Activated naive CD8-positive, alpha-beta T cell treated with anti-CD3 and anti-CD28 coated beads, Interleukin-2, amount 10 ng/mL, durations not matched to agents 7 days and 5 days (primary cell): ENCODE results near the gene CDC25B. TPM values are rescaled to one million over a fixed set of nuclear protein-coding genes. Genes with fewer than 3 reads are reported as not detected.

Experiments used
- ATAC-seq: fragments of 150-1000 bp; cut with Tn5 transposase; one replicate; pipeline ENCODE4 v1.10.0; 2021; ENCODE audit warnings: low read depth, moderate library complexity
- POLR2A ChIA-PET: fragments of 350-600 bp; sonication (Branson Sonifier 250); formaldehyde crosslinking; loops from one replicate; lab custom pipeline; 2021; ENCODE audit warnings: antibody characterized with exemption; lab: Charles Lee
- DNase-seq: peaks from one replicate; pipeline ENCODE4 v3.0.0; 2021
- H3K27ac Mint-ChIP-seq: one replicate; pipeline ENCODE4 v1.8.0; 2022; ENCODE audit warnings: mild to moderate bottlenecking, mixed read lengths
- H3K27me3 Mint-ChIP-seq: one replicate; pipeline ENCODE4 v1.8.0; 2022; ENCODE audit warnings: mild to moderate bottlenecking, moderate library complexity, mixed read lengths
- H3K36me3 Mint-ChIP-seq: one replicate; pipeline ENCODE4 v1.8.0; 2021; ENCODE audit warnings: mild to moderate bottlenecking, mixed read lengths
- H3K4me1 Mint-ChIP-seq: one replicate; pipeline ENCODE4 v1.8.0; 2021; ENCODE audit warnings: mixed read lengths
- H3K4me3 Mint-ChIP-seq: one replicate; pipeline ENCODE4 v1.8.0; 2022; ENCODE audit warnings: mild to moderate bottlenecking, moderate library complexity, mixed read lengths
- H3K9me3 Mint-ChIP-seq: one replicate; pipeline ENCODE4 v1.8.0; 2021; ENCODE audit warnings: mixed read lengths
- total RNA-seq, 2 experiments: library from RNA; stranded (reverse); gene quantifications; one replicate each; pipeline ENCODE4 v1.2.3, GENCODE V29; 2021

CDC25B gene
- total RNA-seq: 100 to 1,000 TPM; 263 to 264 TPM

DNA sequence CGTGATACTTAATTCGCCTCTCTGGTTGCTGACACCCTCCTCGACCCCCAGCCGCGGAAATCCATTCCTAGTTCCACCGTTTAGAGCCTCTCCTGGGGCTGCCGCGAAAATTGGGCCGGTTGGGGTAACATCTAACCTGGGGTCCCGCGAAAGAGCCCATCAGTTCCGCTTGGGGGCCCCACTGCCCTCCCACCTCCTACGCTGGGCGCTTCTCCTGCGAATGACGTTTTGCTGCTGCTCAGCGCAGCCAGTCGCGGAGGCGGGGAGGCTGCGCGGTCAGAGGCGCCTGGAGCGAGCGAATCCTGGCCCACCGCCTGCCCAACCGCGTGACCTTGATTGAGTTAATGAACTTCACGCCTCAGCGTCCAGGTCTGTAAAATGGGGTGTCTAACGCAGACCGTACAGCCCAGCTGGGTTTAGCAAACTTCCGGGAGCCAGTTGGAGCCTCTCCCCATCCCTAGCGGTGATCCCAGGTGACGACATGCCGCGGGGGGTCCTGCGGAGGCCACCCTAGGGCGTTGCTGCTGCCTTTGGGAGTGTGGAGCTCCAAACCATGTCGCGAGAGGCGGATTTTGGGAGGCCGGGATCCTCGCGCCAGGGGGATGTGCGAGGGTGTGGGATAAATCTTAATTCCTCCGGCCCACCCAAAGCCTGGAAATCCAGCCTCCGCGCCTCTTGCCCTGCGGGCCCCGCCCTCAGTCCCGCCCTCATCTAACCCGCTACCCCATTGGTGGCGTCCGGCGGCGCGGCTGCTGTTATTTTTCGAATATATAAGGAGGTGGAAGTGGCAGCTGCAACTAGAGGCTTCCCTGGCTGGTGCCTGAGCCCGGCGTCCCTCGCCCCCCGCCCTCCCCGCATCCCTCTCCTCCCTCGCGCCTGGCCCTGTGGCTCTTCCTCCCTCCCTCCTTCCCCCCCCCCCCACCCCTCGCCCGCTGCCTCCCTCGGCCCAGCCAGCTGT lies at the start of gene CDC25B:
Gene CDC25B (plus strand): TSS at position 800 of the 958 bp plus-strand sequence. CDS start 222 bp downstream, outside the sequence.
- POLR2A ChIA-PET: interaction anchor here (0.6 to 2.9 kb wide), 7 partner anchors 9 to 108 kb away, joined by 3 to 16 read pairs (median 8); partner anchors contain the start of genes ADISSP, AP5S1 and CENPB
- peak; percentile 68 for ATAC-seq
- Mint-ChIP-seq H3K9me3 (no peaks in the 10 kb centered on the region), H3K4me3 (peak within 1 kb of the TSS; percentile 90), H3K27me3 (no peaks in the 10 kb centered on the region), H3K36me3 (peaks cover 28% of the 10 kb centered on the region), H3K4me1 (peaks cover 34% of the 10 kb centered on the region), H3K27ac (peak within 1 kb of the TSS; percentile 92)
- peak; percentile 87 for DNase-seq

DNA sequence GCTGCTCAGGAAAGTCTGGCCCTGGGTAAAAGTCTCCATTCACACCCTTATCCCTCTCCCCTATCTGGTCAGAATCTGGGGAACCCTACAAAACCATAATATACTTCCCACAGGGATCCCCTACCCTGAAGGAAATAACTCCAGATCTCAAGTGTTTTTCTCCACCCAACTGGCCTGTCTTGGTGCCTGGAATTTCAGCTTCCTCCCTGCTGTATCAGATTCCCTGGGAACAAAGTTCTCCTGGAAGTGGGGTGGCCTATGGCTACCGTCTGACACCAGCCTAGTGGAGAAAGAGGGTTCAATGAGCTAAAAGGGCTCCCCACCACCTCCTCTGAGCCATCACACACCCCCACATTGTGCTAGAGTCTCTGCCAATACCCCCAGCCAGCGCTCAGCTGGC lies 48.6 kb upstream of the CDC25B start:
- H3K27me3 Mint-ChIP-seq: peaks cover 13% of the 10 kb centered on the region
- ATAC-seq (no peak), DNase-seq (no peak)
- H3K4me3 Mint-ChIP-seq: no peak overlapping the region
- no peaks in the 10 kb centered on the region for H3K9me3 Mint-ChIP-seq
- POLR2A ChIA-PET: interaction anchor here (0.7 kb wide), 1 partner anchor 15 kb away, joined by 3 read pairs; the partner anchor contains the start of gene HSPA12B
- H3K36me3 Mint-ChIP-seq: no peaks in the 10 kb centered on the region
- H3K4me1 Mint-ChIP-seq: peaks cover 13% of the 10 kb centered on the region
- H3K27ac Mint-ChIP-seq: no peak overlapping the region

DNA sequence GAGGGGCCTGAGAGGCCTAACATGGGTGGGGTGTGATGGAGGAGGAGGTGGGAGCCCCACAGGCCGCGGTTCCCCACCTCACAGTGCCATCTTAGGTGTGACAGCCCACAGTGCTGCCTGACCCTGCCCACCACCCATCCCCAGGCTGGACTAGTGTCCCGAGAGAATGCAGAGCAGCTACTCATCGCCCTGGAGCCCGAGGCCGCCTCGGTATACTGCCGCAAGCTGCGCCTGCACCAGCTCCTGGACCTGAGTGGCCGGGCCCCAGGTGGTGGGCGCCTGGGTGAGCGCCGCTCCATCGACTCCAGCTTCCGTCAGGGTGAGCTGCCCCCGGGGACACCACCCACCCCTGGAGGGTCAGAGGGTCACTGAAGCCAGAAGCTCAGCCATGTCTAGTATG lies 48.0 kb upstream of the CDC25B start:
- no peaks in the 10 kb centered on the region for H3K9me3 Mint-ChIP-seq
- peaks cover 13% of the 10 kb centered on the region for H3K27me3 Mint-ChIP-seq
- no peaks in the 10 kb centered on the region for H3K36me3 Mint-ChIP-seq
- H3K4me3 Mint-ChIP-seq: no peak overlapping the region
- H3K4me1 Mint-ChIP-seq: peaks cover 14% of the 10 kb centered on the region
- POLR2A ChIA-PET: interaction anchor here (0.7 kb wide), 1 partner anchor 16 kb away, joined by 3 read pairs; the partner anchor contains the start of gene HSPA12B
- H3K27ac Mint-ChIP-seq: no peak overlapping the region
- DNase-seq (no peak), ATAC-seq (no peak)

DNA sequence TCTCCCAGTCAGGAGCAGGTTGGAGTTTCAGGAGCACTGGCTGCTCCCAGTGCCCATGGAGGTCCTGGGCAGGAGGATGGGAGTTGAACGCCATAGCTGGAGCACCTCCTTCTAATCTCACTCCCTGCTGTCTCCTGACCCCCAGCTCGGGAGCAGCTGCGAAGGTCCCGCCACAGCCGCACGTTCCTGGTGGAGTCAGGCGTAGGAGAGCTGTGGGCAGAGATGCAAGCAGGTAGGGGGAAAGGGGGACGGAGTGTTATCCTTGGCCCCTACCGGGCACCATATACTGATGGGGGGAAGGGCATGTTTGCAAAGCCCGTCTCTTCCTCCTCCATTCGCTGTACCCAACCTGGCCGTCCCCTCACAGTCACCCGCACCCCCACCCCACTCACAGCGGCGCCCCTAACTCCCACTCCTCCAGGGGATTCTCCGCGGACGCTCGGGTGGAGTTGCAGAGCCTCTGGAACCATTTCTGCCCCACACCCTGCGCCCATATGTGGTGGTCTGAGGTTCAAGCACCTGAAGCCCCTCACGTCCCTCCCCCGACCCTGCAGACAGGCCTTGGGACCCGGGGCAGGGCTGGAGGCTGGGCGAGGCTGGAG lies 46.9 kb upstream of the CDC25B start:
- Mint-ChIP-seq H3K27ac (no peak overlapping the region), H3K4me1 (peaks cover 16% of the 10 kb centered on the region), H3K4me3 (no peak overlapping the region), H3K9me3 (no peaks in the 10 kb centered on the region), H3K36me3 (no peaks in the 10 kb centered on the region), H3K27me3 (peaks cover 13% of the 10 kb centered on the region)
- ATAC-seq (no peak), DNase-seq (no peak)
- POLR2A ChIA-PET: no interaction called here

DNA sequence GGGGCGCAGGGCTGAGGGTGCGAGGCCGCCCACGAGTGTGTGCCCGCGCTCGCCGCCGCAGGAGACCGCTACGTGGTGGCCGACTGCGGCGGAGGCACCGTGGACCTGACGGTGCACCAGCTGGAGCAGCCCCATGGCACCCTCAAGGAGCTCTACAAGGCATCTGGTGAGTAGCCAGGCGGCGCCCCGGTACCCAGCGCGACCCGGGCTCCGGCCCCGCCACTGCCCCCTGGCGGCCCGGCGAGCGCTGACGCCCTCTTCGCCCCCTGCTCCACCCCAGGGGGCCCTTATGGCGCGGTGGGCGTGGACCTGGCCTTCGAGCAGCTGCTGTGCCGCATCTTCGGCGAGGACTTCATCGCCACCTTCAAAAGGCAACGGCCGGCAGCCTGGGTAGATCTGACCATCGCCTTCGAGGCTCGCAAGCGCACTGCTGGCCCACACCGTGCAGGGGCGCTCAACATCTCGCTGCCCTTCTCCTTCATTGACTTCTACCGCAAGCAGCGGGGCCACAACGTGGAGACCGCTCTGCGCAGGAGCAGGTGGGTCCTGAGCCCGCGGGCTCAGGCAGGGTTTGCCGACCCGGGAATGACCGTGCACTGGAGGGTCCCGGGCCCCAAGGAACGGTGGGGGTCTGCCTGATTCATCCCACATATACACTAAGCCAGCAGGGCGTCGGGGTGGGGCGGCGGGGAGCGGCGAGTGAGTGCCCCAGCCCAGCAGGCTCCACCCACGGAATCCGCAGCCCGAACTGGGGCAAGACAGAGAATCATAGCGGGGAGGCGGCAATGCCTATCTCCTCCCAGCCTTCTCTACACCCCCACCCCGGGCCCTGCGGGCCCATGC lies 46.2 kb upstream of the CDC25B start:
- peaks cover 6% of the 10 kb centered on the region for H3K27me3 Mint-ChIP-seq
- H3K36me3 Mint-ChIP-seq: no peaks in the 10 kb centered on the region
- peaks cover 11% of the 10 kb centered on the region for H3K4me1 Mint-ChIP-seq
- ATAC-seq: peak; percentile 41
- DNase-seq: peak; percentile 72
- H3K4me3 Mint-ChIP-seq: no peak overlapping the region
- H3K9me3 Mint-ChIP-seq: no peaks in the 10 kb centered on the region
- no peak overlapping the region for H3K27ac Mint-ChIP-seq
- POLR2A ChIA-PET: interaction anchor here (2.0 kb wide), 1 partner anchor 18 kb away, joined by 8 read pairs; the partner anchor contains the start of gene ADISSP

DNA sequence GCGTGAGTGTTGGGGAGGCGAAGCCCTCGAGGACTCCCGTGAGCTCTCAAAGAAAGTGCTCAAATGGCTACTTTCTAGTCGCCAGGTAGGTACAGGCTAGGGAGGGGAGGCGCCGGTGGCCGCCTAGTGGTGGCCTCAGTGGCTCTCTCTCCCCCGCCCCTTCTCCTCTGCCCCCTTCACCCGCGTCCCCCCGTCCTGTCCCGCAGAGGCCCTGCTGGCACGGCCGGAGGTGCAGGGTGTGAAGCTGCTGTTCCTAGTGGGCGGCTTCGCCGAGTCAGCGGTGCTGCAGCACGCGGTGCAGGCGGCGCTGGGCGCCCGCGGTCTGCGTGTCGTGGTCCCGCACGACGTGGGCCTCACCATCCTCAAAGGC lies 44.8 kb upstream of the CDC25B start:
- H3K4me1 Mint-ChIP-seq: peaks cover 7% of the 10 kb centered on the region
- peaks cover 3% of the 10 kb centered on the region for H3K27me3 Mint-ChIP-seq
- DNase-seq (no peak), ATAC-seq (no peak)
- H3K9me3 Mint-ChIP-seq: no peaks in the 10 kb centered on the region
- no peak overlapping the region for H3K27ac Mint-ChIP-seq
- POLR2A ChIA-PET: interaction anchor here (0.7 to 2.0 kb wide), 2 partner anchors 17 to 104 kb away, joined by 5 to 8 read pairs; partner anchors contain the start of gene ADISSP
- H3K36me3 Mint-ChIP-seq: no peaks in the 10 kb centered on the region
- H3K4me3 Mint-ChIP-seq: peak overlapping the region; percentile 13

DNA sequence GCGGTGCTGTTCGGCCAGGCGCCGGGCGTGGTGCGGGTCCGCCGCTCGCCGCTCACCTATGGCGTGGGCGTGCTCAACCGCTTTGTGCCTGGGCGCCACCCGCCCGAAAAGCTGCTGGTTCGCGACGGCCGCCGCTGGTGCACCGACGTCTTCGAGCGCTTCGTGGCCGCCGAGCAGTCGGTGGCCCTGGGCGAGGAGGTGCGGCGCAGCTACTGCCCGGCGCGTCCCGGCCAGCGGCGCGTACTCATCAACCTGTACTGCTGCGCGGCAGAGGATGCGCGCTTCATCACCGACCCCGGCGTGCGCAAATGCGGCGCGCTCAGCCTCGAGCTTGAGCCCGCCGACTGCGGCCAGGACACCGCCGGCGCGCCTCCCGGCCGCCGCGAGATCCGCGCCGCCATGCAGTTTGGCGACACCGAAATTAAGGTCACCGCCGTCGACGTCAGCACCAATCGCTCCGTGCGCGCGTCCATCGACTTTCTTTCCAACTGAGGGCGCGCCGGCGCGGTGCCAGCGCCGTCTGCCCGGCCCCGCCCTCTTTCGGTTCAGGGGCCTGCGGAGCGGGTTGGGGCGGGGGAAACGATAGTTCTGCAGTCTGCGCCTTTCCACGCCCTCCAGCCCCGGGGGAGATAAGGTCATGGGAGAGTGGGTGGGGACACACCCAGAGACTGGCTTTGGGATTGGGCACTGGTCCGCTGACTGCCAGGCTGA lies 44.3 kb upstream of the CDC25B start:
- peak overlapping the region; percentile 69 for H3K4me3 Mint-ChIP-seq
- POLR2A ChIA-PET: interaction anchor here (2.0 kb wide), 1 partner anchor 16 kb away, joined by 8 read pairs; the partner anchor contains the start of gene ADISSP
- H3K27ac Mint-ChIP-seq: no peak overlapping the region
- peaks cover 7% of the 10 kb centered on the region for H3K4me1 Mint-ChIP-seq
- ATAC-seq (peak; percentile 46), DNase-seq (peak; percentile 67)
- H3K9me3 Mint-ChIP-seq: no peaks in the 10 kb centered on the region
- peaks cover under 1% of the 10 kb centered on the region for H3K27me3 Mint-ChIP-seq
- no peaks in the 10 kb centered on the region for H3K36me3 Mint-ChIP-seq

DNA sequence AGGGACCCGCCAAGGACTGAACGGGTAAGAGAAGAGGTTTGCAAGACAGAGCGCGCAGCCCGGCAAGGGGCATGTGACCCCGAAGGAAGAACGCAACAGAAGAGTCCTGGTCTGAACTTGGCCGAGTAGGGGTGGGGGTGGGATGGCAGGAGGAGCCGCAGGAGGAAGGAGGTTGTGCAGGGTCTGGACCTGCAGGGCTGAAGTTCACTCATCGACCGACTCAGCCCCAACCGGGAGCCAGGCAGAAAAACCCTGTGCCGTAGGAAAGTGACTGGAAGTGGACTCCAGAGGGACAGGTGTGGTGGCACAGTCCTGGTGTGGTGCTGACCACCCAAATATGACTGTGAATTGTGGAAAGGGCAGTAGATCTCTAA lies 43.7 kb upstream of the CDC25B start:
- peaks cover 7% of the 10 kb centered on the region for H3K4me1 Mint-ChIP-seq
- no peak overlapping the region for H3K27ac Mint-ChIP-seq
- no peak for DNase-seq
- H3K36me3 Mint-ChIP-seq: peaks cover 2% of the 10 kb centered on the region
- no peaks in the 10 kb centered on the region for H3K27me3 Mint-ChIP-seq
- no peak for ATAC-seq
- H3K9me3 Mint-ChIP-seq: no peaks in the 10 kb centered on the region
- H3K4me3 Mint-ChIP-seq: peak overlapping the region; percentile 69
- POLR2A ChIA-PET: interaction anchor here (0.7 to 1.5 kb wide), 2 partner anchors 10 to 15 kb away, joined by 3 to 12 read pairs; partner anchors contain the start of gene ADISSP

DNA sequence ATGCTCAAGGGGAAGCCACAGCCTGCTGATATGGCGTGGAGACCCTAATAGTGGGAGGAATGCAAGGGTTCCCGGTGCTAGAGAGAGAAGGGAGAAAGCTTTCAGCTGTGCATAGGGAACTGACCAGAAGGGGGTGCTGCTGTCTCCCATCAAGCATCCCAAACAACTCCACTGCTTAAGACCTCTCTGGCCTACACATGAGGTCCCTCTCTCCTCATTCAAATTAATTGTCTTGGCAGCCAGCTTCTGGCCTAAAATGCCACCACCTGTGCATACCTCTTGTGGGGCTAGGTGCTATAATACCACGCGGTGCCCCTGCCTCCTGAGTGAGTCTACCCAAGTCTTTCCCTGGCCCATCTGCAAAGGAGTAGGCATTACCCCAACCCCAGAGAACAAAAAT lies 43.0 kb upstream of the CDC25B start:
- POLR2A ChIA-PET: interaction anchor here (0.7 to 1.5 kb wide), 2 partner anchors 9 to 15 kb away, joined by 3 to 12 read pairs; partner anchors contain the start of gene ADISSP
- Mint-ChIP-seq H3K9me3 (no peaks in the 10 kb centered on the region), H3K4me3 (no peak overlapping the region)

DNA sequence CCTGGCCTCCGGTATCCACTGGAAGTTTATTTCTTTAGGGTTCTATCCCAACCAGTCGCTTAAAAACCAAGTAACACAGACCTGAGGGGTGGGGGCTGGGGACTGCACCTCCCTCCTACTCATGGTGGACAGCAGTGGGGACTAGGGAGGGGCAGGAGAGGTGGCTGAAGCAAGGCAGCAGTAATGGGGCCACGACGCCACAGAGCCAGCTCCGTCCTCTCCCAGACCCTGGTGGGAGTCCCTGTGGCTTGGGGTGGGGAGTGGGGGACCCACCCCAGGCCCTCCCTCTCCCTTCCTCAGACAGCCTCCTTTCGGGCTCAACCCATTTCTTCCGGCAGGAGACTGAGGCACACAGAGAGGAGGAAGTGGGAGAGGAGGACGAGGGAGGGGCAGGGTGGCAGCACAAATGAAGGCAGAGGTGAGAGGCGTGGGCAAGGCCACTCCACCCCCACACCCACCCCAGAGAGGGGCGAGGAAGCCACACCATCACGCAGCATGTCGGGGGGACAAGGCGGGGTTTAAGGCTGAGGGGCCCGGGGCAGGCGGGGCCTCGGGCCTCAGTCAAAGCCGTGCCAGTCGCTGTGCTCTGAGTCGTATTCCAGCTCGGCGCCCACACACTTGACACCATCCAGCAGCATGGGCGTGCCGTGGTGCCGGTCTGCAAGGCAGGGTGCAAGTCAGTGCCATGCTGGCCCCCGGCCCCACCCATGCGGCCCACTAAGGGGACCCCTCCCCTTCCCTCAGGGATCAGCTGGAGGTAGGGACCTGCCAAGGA lies 42.4 kb upstream of the CDC25B start:
- DNase-seq (no peak), ATAC-seq (no peak)
- Mint-ChIP-seq H3K27ac (no peak overlapping the region), H3K27me3 (no peaks in the 10 kb centered on the region), H3K4me1 (peaks cover 7% of the 10 kb centered on the region), H3K36me3 (peaks cover 2% of the 10 kb centered on the region), H3K4me3 (no peak overlapping the region), H3K9me3 (no peaks in the 10 kb centered on the region)
- POLR2A ChIA-PET: interaction anchor here (1.5 kb wide), 1 partner anchor 14 kb away, joined by 12 read pairs; the partner anchor contains the start of gene ADISSP

More for the DNA sequence above, 43.0 kb upstream of the CDC25B start:
- DNase-seq (no peak), ATAC-seq (peak; percentile 68)
- Mint-ChIP-seq H3K4me1 (peaks cover 7% of the 10 kb centered on the region), H3K27me3 (no peaks in the 10 kb centered on the region), H3K27ac (no peak overlapping the region), H3K36me3 (peaks cover 2% of the 10 kb centered on the region)

DNA sequence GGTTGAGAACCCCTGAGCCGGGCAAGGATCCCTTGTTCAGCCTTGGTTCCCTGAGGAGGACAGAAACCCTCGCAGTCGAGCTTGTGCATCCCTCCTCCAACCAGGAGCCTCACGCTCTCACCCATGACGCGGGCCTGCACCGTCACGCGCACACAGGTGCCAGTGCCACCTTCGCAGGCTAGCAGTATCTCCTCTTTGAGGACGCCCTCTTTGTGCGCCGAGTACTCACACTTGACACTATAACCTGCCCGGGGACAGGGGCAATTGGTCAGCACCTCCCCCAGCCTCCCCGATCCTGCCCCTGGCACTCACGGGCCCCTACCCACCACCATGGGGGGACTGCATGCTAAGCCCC lies 41.9 kb upstream of the CDC25B start:
- ATAC-seq: no peak

More for the DNA sequence above, 41.9 kb upstream of the CDC25B start:
- DNase-seq: no peak
- Mint-ChIP-seq H3K36me3 (peaks cover 2% of the 10 kb centered on the region), H3K4me3 (no peak overlapping the region), H3K27me3 (no peaks in the 10 kb centered on the region), H3K4me1 (peaks cover 7% of the 10 kb centered on the region), H3K27ac (no peak overlapping the region), H3K9me3 (no peaks in the 10 kb centered on the region)
- POLR2A ChIA-PET: interaction anchor here (1.7 kb wide), 1 partner anchor 13 kb away, joined by 4 read pairs; the partner anchor contains the start of gene ADISSP
